ENCODE results near the gene KLRG1. TPM values are rescaled to one million over a fixed set of nuclear protein-coding genes. Genes with fewer than 3 reads are reported as not detected.

Gene KLRG1
- total RNA-seq, 3 donors from 2014 or later (not counting 1 experiment from before 2014, with no cell fraction given) = 76.3 to 165 (median 86.2) TPM

DNA sequence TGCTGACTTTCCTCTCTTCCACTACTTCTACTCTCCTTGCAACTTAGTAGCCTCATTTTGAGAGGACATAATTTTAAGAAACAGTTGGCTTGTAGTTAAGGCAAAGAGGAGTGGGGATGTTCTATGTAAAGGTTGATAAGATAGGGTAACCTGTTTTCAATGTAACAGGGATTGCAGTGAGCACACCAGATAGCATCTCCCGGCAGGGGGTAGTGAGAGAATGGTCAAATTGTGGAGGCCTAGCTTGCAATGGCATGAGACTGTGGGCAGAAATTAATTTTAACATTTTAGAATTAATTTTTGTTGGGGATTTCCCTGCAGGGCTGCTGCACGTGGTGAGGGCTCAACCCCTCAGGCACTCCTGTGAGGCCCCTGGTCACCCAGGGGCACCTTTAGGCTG lies 41.4 kb downstream of the KLRG1 start:
- Mint-ChIP-seq H3K27ac (peak overlapping the region in 1 of 2 donors; percentile 70), H3K4me1 (peaks cover 41 to 57% of the 10 kb centered on the region in 2 donors), H3K4me3 (no peak overlapping the region), H3K36me3 (peaks cover 8% of the 10 kb centered on the region), H3K27me3 (ENCODE audit: low read depth in 2 of 2) (no peaks in the 10 kb centered on the region), H3K9me3 (peaks cover 0 to 5% of the 10 kb centered on the region in 2 donors)
- 61% methylated on average over 2 of the region's 2 CpGs for WGBS (ENCODE audit: insufficient coverage)
- Histone ChIP-seq H3K27me3 (ENCODE audit: control insufficient read depth, insufficient read depth, low read length) (no peaks in the 10 kb centered on the region), H3K36me3 (ENCODE audit: control insufficient read depth, insufficient read depth, low read length) (peaks cover 18% of the 10 kb centered on the region), H3K27ac (ENCODE audit: low read length) (peak overlapping the region; percentile 4), H3K4me1 (ENCODE audit: control insufficient read depth, insufficient read depth, low read length) (peaks cover 65% of the 10 kb centered on the region), H3K9me3 (ENCODE audit: control insufficient read depth, insufficient read depth, low read length) (no peaks in the 10 kb centered on the region), H3K4me3 (ENCODE audit: low read length) (no peak overlapping the region)
- intact Hi-C loops (cut with micrococcal nuclease) = no loop called here
- TF ChIP-seq, protein P1, sequence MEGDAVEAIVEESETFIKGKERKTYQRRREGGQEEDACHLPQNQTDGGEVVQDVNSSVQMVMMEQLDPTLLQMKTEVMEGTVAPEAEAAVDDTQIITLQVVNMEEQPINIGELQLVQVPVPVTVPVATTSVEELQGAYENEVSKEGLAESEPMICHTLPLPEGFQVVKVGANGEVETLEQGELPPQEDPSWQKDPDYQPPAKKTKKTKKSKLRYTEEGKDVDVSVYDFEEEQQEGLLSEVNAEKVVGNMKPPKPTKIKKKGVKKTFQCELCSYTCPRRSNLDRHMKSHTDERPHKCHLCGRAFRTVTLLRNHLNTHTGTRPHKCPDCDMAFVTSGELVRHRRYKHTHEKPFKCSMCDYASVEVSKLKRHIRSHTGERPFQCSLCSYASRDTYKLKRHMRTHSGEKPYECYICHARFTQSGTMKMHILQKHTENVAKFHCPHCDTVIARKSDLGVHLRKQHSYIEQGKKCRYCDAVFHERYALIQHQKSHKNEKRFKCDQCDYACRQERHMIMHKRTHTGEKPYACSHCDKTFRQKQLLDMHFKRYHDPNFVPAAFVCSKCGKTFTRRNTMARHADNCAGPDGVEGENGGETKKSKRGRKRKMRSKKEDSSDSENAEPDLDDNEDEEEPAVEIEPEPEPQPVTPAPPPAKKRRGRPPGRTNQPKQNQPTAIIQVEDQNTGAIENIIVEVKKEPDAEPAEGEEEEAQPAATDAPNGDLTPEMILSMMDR (IDR thresholded peaks at IDR 0.05) = no peak
- no peak for DNase-seq
- no peak for ATAC-seq

DNA sequence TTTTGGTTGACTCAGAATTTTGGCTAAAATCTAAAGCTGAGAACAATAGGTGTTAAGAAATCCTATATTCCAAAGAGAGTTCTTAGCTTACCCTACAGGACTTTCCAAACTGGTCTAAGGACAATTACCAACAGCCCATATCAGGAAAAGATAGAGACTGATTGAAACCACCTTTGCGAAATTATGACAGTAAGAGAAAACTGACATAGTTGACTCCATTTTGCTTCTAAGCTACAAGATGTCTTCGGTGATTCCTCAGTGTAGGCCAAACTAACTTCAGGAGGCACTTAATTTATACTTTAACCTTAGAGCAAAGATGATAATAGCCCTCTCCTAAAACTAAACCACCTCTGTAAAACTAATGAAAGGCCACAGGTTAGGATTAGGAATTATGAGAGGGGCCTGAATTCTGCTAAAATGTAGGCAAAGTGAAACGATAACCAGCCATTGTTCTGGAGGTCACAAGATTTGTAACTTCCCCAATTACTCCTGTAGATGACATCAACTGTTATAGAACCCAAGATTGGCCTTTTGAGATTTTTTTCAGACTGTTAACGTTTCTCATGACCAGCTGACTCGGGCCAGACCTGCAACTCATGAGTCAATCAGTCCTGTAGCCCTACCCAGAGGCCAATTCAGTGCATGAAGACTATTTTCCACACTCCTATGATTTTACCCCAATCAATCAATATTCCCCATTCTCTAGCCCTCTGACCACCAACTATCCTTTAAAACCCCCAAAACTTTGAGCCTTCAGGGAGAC lies 43.0 kb downstream of the KLRG1 start:
- Histone ChIP-seq H3K27me3 (ENCODE audit: control insufficient read depth, insufficient read depth, low read length) (no peaks in the 10 kb centered on the region), H3K36me3 (ENCODE audit: control insufficient read depth, insufficient read depth, low read length) (peaks cover 19% of the 10 kb centered on the region), H3K27ac (ENCODE audit: low read length) (no peak overlapping the region), H3K4me1 (ENCODE audit: control insufficient read depth, insufficient read depth, low read length) (peaks cover 54% of the 10 kb centered on the region), H3K9me3 (ENCODE audit: control insufficient read depth, insufficient read depth, low read length) (no peaks in the 10 kb centered on the region), H3K4me3 (ENCODE audit: low read length) (no peak overlapping the region)
- DNase-seq (no peak), ATAC-seq (peak; percentile 45 to 70 (median 50))
- Mint-ChIP-seq H3K27ac (peak overlapping the region in 1 of 2 donors; percentile 55), H3K4me1 (peaks cover 49 to 67% of the 10 kb centered on the region in 2 donors), H3K4me3 (no peak overlapping the region), H3K36me3 (peaks cover 11% of the 10 kb centered on the region), H3K27me3 (ENCODE audit: low read depth in 2 of 2) (no peaks in the 10 kb centered on the region), H3K9me3 (peaks cover 0 to 5% of the 10 kb centered on the region in 2 donors)
- TF ChIP-seq, protein P1 (IDR thresholded peaks at IDR 0.05) = no peak
- 76% methylated on average over 4 of the region's 5 CpGs for WGBS (ENCODE audit: insufficient coverage)
- intact Hi-C loops (cut with micrococcal nuclease) = no loop called here

DNA sequence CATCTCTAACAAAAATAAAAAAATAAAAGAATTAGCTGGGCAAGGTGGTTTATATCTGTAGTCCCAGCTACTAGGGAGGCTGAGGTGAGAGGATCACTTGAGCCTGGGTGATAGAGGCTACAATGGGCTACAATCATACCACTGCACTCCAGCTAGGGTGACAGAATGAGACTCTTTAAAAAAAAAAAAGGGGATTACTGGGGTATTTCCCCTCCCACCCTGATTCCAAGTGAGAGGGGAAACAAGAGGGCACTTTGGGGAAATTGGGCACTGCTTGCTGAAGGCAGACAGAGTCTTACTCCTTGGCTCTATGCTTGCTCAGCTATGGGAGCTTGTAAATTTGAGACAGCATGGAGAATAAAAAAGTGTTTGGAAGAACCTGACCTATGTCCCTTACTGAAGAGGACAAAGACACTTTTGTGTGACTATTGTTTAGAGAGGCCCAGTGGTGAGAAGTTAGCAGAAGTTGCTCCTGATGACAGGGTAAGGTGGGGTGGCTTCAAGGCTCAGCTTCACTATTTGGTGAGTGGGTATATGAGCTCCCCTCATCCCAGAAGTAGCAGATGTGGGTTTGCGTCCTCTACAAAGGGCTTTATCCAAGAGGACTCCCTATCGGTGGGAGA lies 44.0 kb downstream of the KLRG1 start:
- Mint-ChIP-seq H3K4me3 (no peak overlapping the region), H3K27me3 (ENCODE audit: low read depth in 2 of 2) (no peaks in the 10 kb centered on the region), H3K4me1 (peaks cover 48 to 64% of the 10 kb centered on the region in 2 donors), H3K36me3 (peaks cover 11% of the 10 kb centered on the region), H3K27ac (peak overlapping the region in 1 of 2 donors; percentile 55), H3K9me3 (no peaks in the 10 kb centered on the region)
- H3K4me3 ChIP-seq (ENCODE audit: low read length) = no peak overlapping the region
- 96% methylated on average over 2 of the region's 2 CpGs for WGBS (ENCODE audit: insufficient coverage)
- TF ChIP-seq, protein P1 (IDR thresholded peaks at IDR 0.05) = no peak
- no peaks in the 10 kb centered on the region for H3K9me3 ChIP-seq (ENCODE audit: control insufficient read depth, insufficient read depth, low read length)
- H3K27me3 ChIP-seq (ENCODE audit: control insufficient read depth, insufficient read depth, low read length) = no peaks in the 10 kb centered on the region
- ATAC-seq = no peak
- intact Hi-C loops (cut with micrococcal nuclease) = no loop called here
- H3K27ac ChIP-seq (ENCODE audit: low read length) = no peak overlapping the region
- no peak for DNase-seq
- peaks cover 19% of the 10 kb centered on the region for H3K36me3 ChIP-seq (ENCODE audit: control insufficient read depth, insufficient read depth, low read length)
- H3K4me1 ChIP-seq (ENCODE audit: control insufficient read depth, insufficient read depth, low read length) = peaks cover 53% of the 10 kb centered on the region

Data from natural killer cell (primary cell).